ENCODE results near the gene BRD1. TPM values are rescaled to one million over a fixed set of nuclear protein-coding genes. Genes with fewer than 3 reads are reported as not detected.

BRD1 gene
- total and polyA plus RNA-seq, 9 of the 15 experiments (the other 6 are each of a cell fraction or from before 2014, with no cell fraction given): 0.42 to 17.6 (median 5.5) TPM

DNA sequence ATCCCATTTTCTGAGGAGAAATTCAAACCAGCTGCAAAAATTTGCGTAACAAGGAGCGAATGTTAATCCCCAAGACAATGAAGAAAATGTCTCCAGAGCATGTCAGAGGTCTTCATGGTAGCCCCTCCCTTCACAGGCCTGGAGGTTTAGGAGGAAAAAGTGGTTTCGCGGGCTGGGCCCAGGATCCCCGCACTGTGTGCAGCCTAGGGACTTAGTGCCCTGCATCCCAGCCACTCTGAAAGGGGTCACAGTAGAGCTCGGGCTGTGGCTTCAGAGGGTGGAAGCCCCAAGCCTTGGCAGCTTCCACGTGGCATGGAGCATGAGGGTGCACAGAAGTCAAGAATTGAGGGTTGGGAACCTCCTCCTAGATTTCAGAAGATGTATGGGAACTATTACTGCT lies 87.4 kb downstream of the BRD1 start:
- TF ChIP-seq DIDO1 (tag; IDR thresholded peaks at IDR 0.05; ENCODE audit: low read depth) (no peak), RAD21 (CRISPR knock-in tag; conservative IDR thresholded peaks at IDR 0.05 in 1 of 2, IDR thresholded peaks at IDR 0.05 in 1 of 2) (no peak), CREBBP (IDR thresholded peaks at IDR 0.05; ENCODE audit: low read depth, low read length) (no peak), ZFPM2 (CRISPR knock-in tag; IDR thresholded peaks at IDR 0.05) (no peak), GATA2 (CRISPR knock-in tag; IDR thresholded peaks at IDR 0.05) (no peak), KDM5B (IDR thresholded peaks at IDR 0.05; ENCODE audit: insufficient replicate concordance, low read depth, low read length) (no peak), SLC30A9 (CRISPR knock-in tag; IDR thresholded peaks at IDR 0.05) (no peak), TAF1 (IDR thresholded peaks at IDR 0.05; ENCODE audit: control insufficient read depth, extremely low read depth, insufficient read depth, low read length, severe bottlenecking) (no peak), ZNF75A (CRISPR knock-in tag; IDR thresholded peaks at IDR 0.05) (no peak), CBX5 (IDR thresholded peaks at IDR 0.05; ENCODE audit: borderline replicate concordance, low read depth) (no peak), DDX20 (tag; IDR thresholded peaks at IDR 0.05; ENCODE audit: low read depth) (no peak), PHTF2 (CRISPR knock-in tag; IDR thresholded peaks at IDR 0.05) (no peak), ZNF57 (CRISPR knock-in tag; IDR thresholded peaks at IDR 0.05) (no peak), POLR3G (IDR thresholded peaks at IDR 0.05; ENCODE audit: extremely low read depth, insufficient read length, insufficient replicate concordance) (no peak)
- TF ChIP-seq, protein P1, sequence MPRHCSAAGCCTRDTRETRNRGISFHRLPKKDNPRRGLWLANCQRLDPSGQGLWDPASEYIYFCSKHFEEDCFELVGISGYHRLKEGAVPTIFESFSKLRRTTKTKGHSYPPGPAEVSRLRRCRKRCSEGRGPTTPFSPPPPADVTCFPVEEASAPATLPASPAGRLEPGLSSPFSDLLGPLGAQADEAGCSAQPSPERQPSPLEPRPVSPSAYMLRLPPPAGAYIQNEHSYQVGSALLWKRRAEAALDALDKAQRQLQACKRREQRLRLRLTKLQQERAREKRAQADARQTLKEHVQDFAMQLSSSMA (CRISPR knock-in tag; IDR thresholded peaks at IDR 0.05): no peak
- TF ChIP-seq, protein P2, sequence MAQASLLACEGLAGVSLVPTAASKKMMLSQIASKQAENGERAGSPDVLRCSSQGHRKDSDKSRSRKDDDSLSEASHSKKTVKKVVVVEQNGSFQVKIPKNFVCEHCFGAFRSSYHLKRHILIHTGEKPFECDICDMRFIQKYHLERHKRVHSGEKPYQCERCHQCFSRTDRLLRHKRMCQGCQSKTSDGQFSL (CRISPR knock-in tag; IDR thresholded peaks at IDR 0.05): no peak
- TF ChIP-seq, protein P2 (tag; IDR thresholded peaks at IDR 0.05): no peak
- Histone ChIP-seq H3K9me3 (replicated peaks; ENCODE audit: control insufficient read depth, insufficient read depth, low read depth, low read length) (no peaks in the 10 kb centered on the region), H4K20me1 (replicated peaks; ENCODE audit: control insufficient read depth, insufficient read depth, low read length) (no peaks in the 10 kb centered on the region), H3K36me3 (ENCODE audit: control insufficient read depth, insufficient read depth, low read length) (no peaks in the 10 kb centered on the region), H3K4me3 (no peak overlapping the region), H3K27ac (ENCODE audit: extremely low read depth, low read depth, low read length) (no peak overlapping the region), H3K9ac (ENCODE audit: insufficient read depth in 1 of 2, low read depth in 2 of 2, low read length in 2 of 2) (no peak overlapping the region), H3K27me3 (ENCODE audit: control insufficient read depth in 2 of 2, insufficient read depth in 2 of 2, low read length in 2 of 2) (peaks cover 0 to 6% of the 10 kb centered on the region in 2 experiments; a peak in 1 of 5 replicates), H3K79me2 (ENCODE audit: control insufficient read depth, insufficient read depth, low read length) (no peaks in the 10 kb centered on the region), H3K9me1 (ENCODE audit: control insufficient read depth, insufficient read depth, low read length) (no peaks in the 10 kb centered on the region), H2AFZ (ENCODE audit: low read depth, low read length) (no peak overlapping the region), H3K4me2 (ENCODE audit: insufficient read depth, low read length) (no peak overlapping the region), H3K4me1 (replicated peaks in 1 of 2; ENCODE audit: control insufficient read depth in 2 of 2, insufficient read depth in 2 of 2, low read length in 2 of 2) (no peaks in the 10 kb centered on the region; a peak in 1 of 5 replicates)
- CTCF ChIA-PET (ENCODE audit: low intra/inter-chr PET ratio): no interaction called here
- FAIRE-seq (no peak), DNase-seq (ENCODE audit: extremely low read depth in 1 of 4, low spot score in 3 of 4) (no peak), ATAC-seq (no peak)
- intact Hi-C loops (cut with micrococcal nuclease) (no loop called here), in situ Hi-C loops (cut with MboI) (no loop called here)
- no TSS peak for BruUV-seq (replicated peaks)
- WGBS (ENCODE audit: insufficient coverage, low coverage, missing lambda C conversion rate): 0% methylated on average over 4 of the region's 7 CpGs
- POLR2A ChIA-PET: no interaction called here

Data from K562 (cell line).